B cell (primary cell): Measurements from ENCODE around the gene NPRL2. TPM values are rescaled to one million over a fixed set of nuclear protein-coding genes. Genes with fewer than 3 reads are reported as not detected.

Experiments
- ATAC-seq: fragments of 200-7000 bp; cut with Tn5 transposase; one replicate; pipeline ENCODE4 v1.10.0; 2021; ENCODE audit warnings: low read depth, mild to moderate bottlenecking, moderate number of reproducible peaks, moderate library complexity
- CTCF ChIA-PET: fragments of 350-600 bp; sonication (Branson Sonifier 250); formaldehyde crosslinking; loops from one replicate; lab custom pipeline; 2021; ENCODE audit warnings: antibody characterized with exemption, inconsistent platforms; lab: Charles Lee
- POLR2A ChIA-PET: fragments of 350-600 bp; sonication (Branson Sonifier 250); formaldehyde crosslinking; loops from one replicate; lab custom pipeline; 2021; ENCODE audit warnings: antibody characterized with exemption; lab: Charles Lee
- DNase-seq: peaks from one replicate; pipeline ENCODE4 v3.0.0; 2013
- H2AFZ ChIP-seq: 2 replicates; pipeline ENCODE4 v1.6.1; 2012; ENCODE audit warnings: mild to moderate bottlenecking, low read depth, low read length; ENCODE audit not compliant: insufficient read depth, poor library complexity, severe bottlenecking
- H3K27ac ChIP-seq, 2 donors: 1 replicate in 1 of 2; 2 replicates in 1 of 2; pipeline ENCODE4 v1.5.1; 2012 to 2013; ENCODE audit warnings: low read length in 2 of 2, mild to moderate bottlenecking in 2 of 2, moderate library complexity in 1 of 2
- H3K27me3 ChIP-seq, 4 experiments: fragments of 200-600 bp in 1 of 4; sonication (generic) in 1 of 4; replicated peaks in 1 of 4; 1 replicate in 2 of 4; 2 replicates in 2 of 4; pipeline versions ENCODE4 v1.6.1 to v1.7.0; 2013 to 2016; ENCODE audit warnings: low read length in 3 of 4, mild to moderate bottlenecking in 2 of 4, mixed read lengths in 1 of 4, moderate library complexity in 1 of 4; ENCODE audit not compliant: insufficient read depth in 4 of 4, control insufficient read depth in 3 of 4; ENCODE audit errors: control extremely low read depth in 1 of 4
- H3K36me3 ChIP-seq, 2 experiments: replicated peaks in 1 of 2; 1 replicate in 1 of 2; 2 replicates in 1 of 2; pipeline versions ENCODE4 v1.6.1 to v1.7.1; 2013; ENCODE audit warnings: low read length in 1 of 2; ENCODE audit not compliant: insufficient read depth in 2 of 2, control insufficient read depth in 1 of 2; ENCODE audit errors: control extremely low read depth in 1 of 2, extremely low read depth in 1 of 2
- H3K4me1 ChIP-seq, 2 donors: fragments of 200-600 bp in 1 of 2; sonication (generic) in 1 of 2; 1 replicate in 1 of 2; 2 replicates in 1 of 2; pipeline versions ENCODE4 v1.5.1 to v1.6.1; 2013 to 2017; ENCODE audit warnings: low read length in 2 of 2; ENCODE audit not compliant: control insufficient read depth in 2 of 2, insufficient read depth in 2 of 2
- H3K4me2 ChIP-seq: replicated peaks from 2 replicates; pipeline ENCODE3; 2012; ENCODE audit warnings: mild to moderate bottlenecking, low read depth, low read length; ENCODE audit not compliant: poor library complexity, severe bottlenecking
- H3K4me3 ChIP-seq, 5 experiments: fragments of 200-600 bp in 1 of 5; sonication (generic) in 1 of 5; 1 replicate in 3 of 5; 2 replicates in 2 of 5; pipeline versions ENCODE4 v1.5.1 to v1.7.0; 2011 to 2016; ENCODE audit warnings: low read length in 4 of 5, mild to moderate bottlenecking in 4 of 5, low read depth in 2 of 5, control low read depth in 1 of 5, moderate library complexity in 1 of 5; ENCODE audit not compliant: insufficient read depth in 1 of 5; ENCODE audit errors: control extremely low read depth in 1 of 5, extremely low read depth in 1 of 5
- H3K79me2 ChIP-seq: fragments of 200-600 bp; sonication (generic); one replicate; pipeline ENCODE4 v1.6.0; 2016; ENCODE audit warnings: low read length; ENCODE audit not compliant: control insufficient read depth, insufficient read depth
- H3K9ac ChIP-seq: fragments of 200-600 bp; sonication (generic); 2 replicates; pipeline ENCODE4 v1.6.1; 2017; ENCODE audit warnings: mild to moderate bottlenecking, low read length, moderate library complexity
- H3K9me3 ChIP-seq, 3 donors: one replicate each; pipeline versions ENCODE4 v1.6.1 to v1.7.1; 2013; ENCODE audit warnings: low read length in 2 of 3; ENCODE audit not compliant: control insufficient read depth in 2 of 3, insufficient read depth in 1 of 3; ENCODE audit errors: control extremely low read depth in 1 of 3
- H4K20me1 ChIP-seq: 2 replicates; pipeline ENCODE4 v1.6.0; 2012; ENCODE audit warnings: mild to moderate bottlenecking, low read length; ENCODE audit not compliant: insufficient read depth, control insufficient read depth, poor library complexity, severe bottlenecking
- H3K27ac Mint-ChIP-seq: one replicate; pipeline ENCODE4 v1.8.0; 2021; ENCODE audit warnings: mixed read lengths
- H3K27me3 Mint-ChIP-seq: one replicate; pipeline ENCODE4 v1.8.0; 2021; ENCODE audit warnings: mixed read lengths
- H3K4me1 Mint-ChIP-seq: one replicate; pipeline ENCODE4 v1.8.0; 2021; ENCODE audit warnings: mixed read lengths
- H3K4me3 Mint-ChIP-seq: one replicate; pipeline ENCODE4 v1.8.0; 2021; ENCODE audit warnings: mixed read lengths
- H3K9me3 Mint-ChIP-seq: one replicate; pipeline ENCODE4 v1.8.0; 2022; ENCODE audit warnings: mixed read lengths; ENCODE audit not compliant: insufficient read depth
- EZH2 ChIP-seq: IDR thresholded peaks from 2 replicates; pipeline ENCODE4 v1.6.1; 2012; ENCODE audit warnings: borderline replicate concordance, low read depth, mild to moderate bottlenecking, moderate library complexity, low read length; ENCODE audit not compliant: insufficient read depth, poor library complexity, severe bottlenecking
- WGBS: methylation state at CpG from one replicate; pipeline ENCODE4 v1.1.5; 2013; ENCODE audit warnings: missing lambda C conversion rate; ENCODE audit not compliant: insufficient coverage; 5-methylcytosine and 5-hydroxymethylcytosine counted together
- intact Hi-C: fragments of 100-400 bp; cut with micrococcal nuclease; formaldehyde crosslinking; loops from one replicate; pipeline ENCODE4 v1.10.0; 2022
- polyA plus RNA-seq: library from polyadenylated mRNA; depleted of rRNA; stranded (reverse); fragments of >200 nt; gene quantifications from 2 replicates; pipeline ENCODE4 v1.2.3, GENCODE V29; 2012
- total RNA-seq, 2 donors: library from RNA; stranded (reverse); fragments of 120-200 nt in 1 of 2; gene quantifications; 1 replicate in 1 of 2; 2 replicates in 1 of 2; pipeline versions ENCODE4 v1.2.3 to v1.2.4, GENCODE V29; 2013 to 2022
- TF ChIP-seq, protein P1 (sequence below): fragments of 200-600 bp; IDR thresholded peaks from one replicate; pipeline ENCODE4 v1.8.0; 2022; ENCODE audit warnings: antibody characterized with exemption, mild to moderate bottlenecking

NPRL2 gene
- total and polyA plus RNA-seq, 2 donors (not counting 1 experiment from before 2014, with no cell fraction given) = 31.3 to 64.6 TPM

DNA sequence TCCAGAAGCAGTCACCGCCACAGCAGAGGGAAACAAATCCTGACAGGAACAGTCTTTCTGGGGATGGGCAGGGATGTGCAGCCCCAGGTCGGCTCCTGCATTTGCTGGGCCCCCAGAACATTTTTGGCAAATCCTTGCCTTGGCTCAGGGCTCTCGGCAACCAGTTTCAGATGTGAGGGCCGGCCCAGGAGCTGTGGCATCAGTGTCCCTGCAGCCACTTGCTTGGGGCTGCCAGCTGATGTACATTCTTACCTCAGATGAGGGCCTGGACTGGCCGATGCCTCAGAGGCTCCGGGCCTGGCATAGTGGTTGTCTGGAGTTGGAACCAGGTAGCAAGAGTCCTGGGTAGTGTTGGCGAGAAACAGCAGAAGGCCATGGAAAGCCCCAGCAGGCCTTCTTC is 4.3 kb upstream of the NPRL2 start:
- intact Hi-C loops = no loop called here
- Histone ChIP-seq H3K9me3 (no peaks in the 10 kb centered on the region), H4K20me1 (peaks cover 78% of the 10 kb centered on the region), H3K4me3 (no peak overlapping the region), H3K27me3 (no peaks in the 10 kb centered on the region), H3K9ac (no peak overlapping the region), H2AFZ (no peak overlapping the region), H3K79me2 (peaks cover 73% of the 10 kb centered on the region), H3K36me3 (peaks cover 5 to 47% of the 10 kb centered on the region in 2 experiments), H3K27ac (no peak overlapping the region), H3K4me2 (no peak overlapping the region), H3K4me1 (peaks cover 41 to 54% of the 10 kb centered on the region in 2 donors)
- Mint-ChIP-seq H3K27ac (no peak overlapping the region), H3K27me3 (no peaks in the 10 kb centered on the region), H3K4me1 (peaks cover 69% of the 10 kb centered on the region), H3K9me3 (no peaks in the 10 kb centered on the region), H3K4me3 (no peak overlapping the region)
- DNase-seq = no peak
- TF ChIP-seq, protein P1, sequence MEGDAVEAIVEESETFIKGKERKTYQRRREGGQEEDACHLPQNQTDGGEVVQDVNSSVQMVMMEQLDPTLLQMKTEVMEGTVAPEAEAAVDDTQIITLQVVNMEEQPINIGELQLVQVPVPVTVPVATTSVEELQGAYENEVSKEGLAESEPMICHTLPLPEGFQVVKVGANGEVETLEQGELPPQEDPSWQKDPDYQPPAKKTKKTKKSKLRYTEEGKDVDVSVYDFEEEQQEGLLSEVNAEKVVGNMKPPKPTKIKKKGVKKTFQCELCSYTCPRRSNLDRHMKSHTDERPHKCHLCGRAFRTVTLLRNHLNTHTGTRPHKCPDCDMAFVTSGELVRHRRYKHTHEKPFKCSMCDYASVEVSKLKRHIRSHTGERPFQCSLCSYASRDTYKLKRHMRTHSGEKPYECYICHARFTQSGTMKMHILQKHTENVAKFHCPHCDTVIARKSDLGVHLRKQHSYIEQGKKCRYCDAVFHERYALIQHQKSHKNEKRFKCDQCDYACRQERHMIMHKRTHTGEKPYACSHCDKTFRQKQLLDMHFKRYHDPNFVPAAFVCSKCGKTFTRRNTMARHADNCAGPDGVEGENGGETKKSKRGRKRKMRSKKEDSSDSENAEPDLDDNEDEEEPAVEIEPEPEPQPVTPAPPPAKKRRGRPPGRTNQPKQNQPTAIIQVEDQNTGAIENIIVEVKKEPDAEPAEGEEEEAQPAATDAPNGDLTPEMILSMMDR = no peak
- no peak for TF ChIP-seq EZH2
- POLR2A ChIA-PET = interaction anchor here (1.4 to 7.4 kb wide), 2 partner anchors 15 to 236 kb away, joined by 4 to 96 read pairs; partner anchors contain the start of gene RASSF1
- 86% methylated on average over 6 of the region's 7 CpGs for WGBS
- ATAC-seq = no peak
- CTCF ChIA-PET = interaction anchor here (1.1 kb wide), 1 partner anchor 10 kb away, joined by 3 read pairs; no protein-coding TSS in a partner anchor

DNA sequence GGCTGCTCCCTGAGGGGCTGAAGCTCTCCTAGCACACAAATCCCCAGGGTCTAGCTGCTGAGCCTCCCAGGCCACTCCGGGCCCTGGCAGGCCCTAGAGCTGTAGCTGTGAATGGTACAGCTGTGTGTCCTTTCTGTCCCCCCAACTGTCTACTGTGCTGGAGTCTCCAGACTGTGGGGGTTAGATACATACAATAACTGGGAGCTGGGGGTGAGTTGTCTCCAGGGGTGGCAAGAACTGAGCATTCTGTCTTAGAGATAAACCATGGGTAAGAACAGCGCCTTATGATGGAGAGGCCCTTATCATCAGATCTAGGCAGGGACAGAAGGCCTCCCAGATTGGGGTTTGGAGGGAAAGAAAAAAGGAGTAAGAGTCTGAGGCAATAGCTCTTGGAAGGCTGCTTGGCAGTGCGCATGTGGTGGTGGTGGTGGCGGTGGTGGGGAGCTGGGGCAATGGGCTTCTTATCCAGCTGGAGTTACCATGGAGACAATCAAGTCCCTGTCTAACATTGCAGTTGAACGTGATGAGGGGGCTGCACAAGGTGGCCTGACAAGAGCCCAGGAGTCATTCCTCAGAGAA is 3.7 kb upstream of the NPRL2 start:
- DNase-seq = no peak
- no peaks in the 10 kb centered on the region for H3K9me3 ChIP-seq
- intact Hi-C loops = no loop called here
- H3K4me3 Mint-ChIP-seq = no peak overlapping the region
- ChIA-PET CTCF (interaction anchor here (0.6 to 2.3 kb wide), 4 partner anchors 9 to 188 kb away, joined by 3 to 10 read pairs (median 6); no protein-coding TSS in a partner anchor), POLR2A (interaction anchor here (1.4 to 7.4 kb wide), 2 partner anchors 15 to 237 kb away, joined by 4 to 96 read pairs; partner anchors contain the start of gene RASSF1)
- peaks cover 65% of the 10 kb centered on the region for H3K4me1 Mint-ChIP-seq
- H3K27ac Mint-ChIP-seq = peak overlapping the region; percentile 11
- no peak overlapping the region for H3K9ac ChIP-seq
- no peak for ATAC-seq
- H3K4me2 ChIP-seq = no peak overlapping the region
- H2AFZ ChIP-seq = no peak overlapping the region
- peaks cover 5 to 47% of the 10 kb centered on the region in 2 experiments for H3K36me3 ChIP-seq
- H3K27ac ChIP-seq = no peak overlapping the region
- H3K4me3 ChIP-seq = no peak overlapping the region
- TF ChIP-seq, protein P1 = no peak
- H3K27me3 Mint-ChIP-seq = no peaks in the 10 kb centered on the region
- peaks cover 77% of the 10 kb centered on the region for H3K79me2 ChIP-seq
- peaks cover 84% of the 10 kb centered on the region for H4K20me1 ChIP-seq
- no peaks in the 10 kb centered on the region for H3K9me3 Mint-ChIP-seq
- 98% methylated on average over 5 of the region's 5 CpGs for WGBS
- H3K27me3 ChIP-seq = no peaks in the 10 kb centered on the region
- peaks cover 47 to 56% of the 10 kb centered on the region in 2 donors for H3K4me1 ChIP-seq
